ENCODE data around the gene OR4F17.
"Not testable (repeated sequence)": the region's sequence is repeated elsewhere in the genome, so short reads cannot be mapped to it uniquely, and the experiment has no call there.

Gene OR4F17, protein sequence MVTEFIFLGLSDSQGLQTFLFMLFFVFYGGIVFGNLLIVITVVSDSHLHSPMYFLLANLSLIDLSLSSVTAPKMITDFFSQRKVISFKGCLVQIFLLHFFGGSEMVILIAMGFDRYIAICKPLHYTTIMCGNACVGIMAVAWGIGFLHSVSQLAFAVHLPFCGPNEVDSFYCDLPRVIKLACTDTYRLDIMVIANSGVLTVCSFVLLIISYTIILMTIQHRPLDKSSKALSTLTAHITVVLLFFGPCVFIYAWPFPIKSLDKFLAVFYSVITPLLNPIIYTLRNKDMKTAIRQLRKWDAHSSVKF

DNA sequence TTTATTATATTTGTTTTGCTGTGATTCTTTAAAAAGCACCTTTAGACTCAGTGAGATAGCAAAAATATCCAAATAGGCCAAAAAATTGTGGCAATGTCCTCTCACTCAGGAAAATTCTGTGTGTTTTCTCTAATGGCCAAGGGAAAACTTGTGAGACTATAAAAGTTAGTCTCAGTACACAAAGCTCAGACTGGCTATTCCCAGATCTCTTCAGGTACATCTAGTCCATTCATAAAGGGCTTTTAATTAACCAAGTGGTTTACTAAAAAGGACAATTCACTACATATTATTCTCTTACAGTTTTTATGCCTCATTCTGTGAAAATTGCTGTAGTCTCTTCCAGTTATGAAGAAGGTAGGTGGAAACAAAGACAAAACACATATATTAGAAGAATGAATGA lies at the start of gene OR4F17:
Gene OR4F17 (plus strand): TSS at position 301 of the 400 bp plus-strand sequence. CDS start 3,575 bp downstream, outside the sequence.
- DNase-seq = not testable (repeated sequence)

DNA sequence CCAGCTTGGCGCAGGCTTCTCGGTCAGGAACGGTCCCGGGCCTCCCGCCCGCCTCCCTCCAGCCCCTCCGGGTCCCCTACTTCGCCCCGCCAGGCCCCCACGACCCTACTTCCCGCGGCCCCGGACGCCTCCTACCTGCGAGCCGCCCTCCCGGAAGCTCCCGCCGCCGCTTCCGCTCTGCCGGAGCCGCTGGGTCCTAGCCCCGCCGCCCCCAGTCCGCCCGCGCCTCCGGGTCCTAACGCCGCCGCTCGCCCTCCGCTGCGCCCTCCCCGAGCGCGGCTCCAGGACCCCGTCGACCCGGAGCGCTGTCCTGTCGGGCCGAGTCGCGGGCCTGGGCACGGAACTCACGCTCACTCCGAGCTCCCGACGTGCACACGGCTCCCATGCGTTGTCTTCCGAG lies 36.1 kb upstream of the OR4F17 start:
- peak; percentile 12 for DNase-seq

DNA sequence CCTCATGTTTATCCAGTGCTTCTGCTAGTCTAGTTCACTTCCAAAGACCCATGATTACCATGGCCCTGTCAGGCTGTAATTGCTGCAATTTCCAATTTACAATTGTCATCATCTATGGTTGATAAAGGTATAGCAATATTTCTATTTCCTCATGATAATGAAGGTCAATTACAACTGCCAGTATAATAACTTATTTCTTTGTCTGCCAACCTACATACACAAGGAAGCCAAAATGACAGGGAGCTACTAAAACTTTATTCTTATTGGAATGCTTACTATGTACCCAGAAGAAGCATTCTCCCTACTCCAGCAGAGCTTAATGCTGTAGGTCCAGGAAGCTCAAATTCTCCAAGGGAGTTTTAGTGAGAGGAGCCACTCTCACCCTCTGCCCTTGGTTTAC lies 24.0 kb upstream of the OR4F17 start:
- not testable (repeated sequence) for DNase-seq

DNA sequence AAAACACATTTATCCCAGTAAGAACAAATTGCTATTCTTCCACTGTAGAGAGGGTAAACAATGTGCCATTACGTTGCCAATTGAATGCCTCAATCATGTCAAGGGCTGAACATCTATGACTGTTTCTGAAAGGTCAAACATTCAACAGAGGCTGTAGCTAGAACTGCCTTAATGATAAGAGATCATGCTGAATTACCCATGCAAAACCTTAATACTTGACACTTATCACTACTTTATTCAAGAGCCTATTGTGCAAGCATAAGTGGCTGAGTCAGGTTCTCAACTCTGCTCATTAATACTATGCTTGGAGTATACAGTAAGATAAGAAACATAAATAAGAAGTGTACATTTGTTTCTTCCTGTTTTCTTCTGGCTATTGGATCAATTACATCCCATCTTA lies 23.3 kb upstream of the OR4F17 start:
- not testable (repeated sequence) for DNase-seq

DNA sequence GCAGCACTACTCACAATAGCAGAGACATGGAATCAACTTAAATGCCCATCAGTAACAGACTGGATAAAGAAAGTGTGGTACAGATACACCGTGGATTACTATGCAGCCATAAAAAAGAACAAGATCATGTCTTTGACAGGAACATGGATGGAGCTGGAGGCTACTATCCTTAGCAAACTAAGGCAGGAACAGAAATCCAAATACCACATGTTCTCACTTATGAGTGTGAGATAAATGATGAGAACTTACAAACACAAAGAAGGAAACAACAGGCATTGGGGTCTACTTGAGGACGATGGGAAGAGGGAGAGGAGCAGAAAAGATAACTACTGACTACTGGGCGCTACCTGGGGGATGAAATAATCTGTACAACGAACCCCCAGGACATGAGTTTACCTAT lies 16.2 kb upstream of the OR4F17 start:
- not testable (repeated sequence) for DNase-seq

DNA sequence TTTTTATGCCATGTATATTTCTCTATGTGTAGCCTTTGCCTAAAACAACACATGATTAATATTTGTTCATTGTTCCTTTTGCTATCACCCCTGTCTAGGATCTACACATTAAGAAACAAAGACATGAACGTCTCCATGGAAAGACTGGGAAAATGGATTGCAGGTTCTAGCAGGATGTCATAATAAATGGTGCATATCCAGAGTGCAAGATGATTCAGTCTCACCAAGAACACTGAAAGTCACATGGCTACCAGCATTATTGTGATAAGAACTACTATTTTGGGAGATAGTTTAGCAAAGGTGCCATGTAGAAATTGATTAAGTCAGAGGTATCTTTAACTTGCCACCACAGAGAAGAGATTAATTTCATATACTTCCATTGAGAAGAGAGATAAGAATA lies 12.1 kb upstream of the OR4F17 start:
- not testable (repeated sequence) for DNase-seq

DNA sequence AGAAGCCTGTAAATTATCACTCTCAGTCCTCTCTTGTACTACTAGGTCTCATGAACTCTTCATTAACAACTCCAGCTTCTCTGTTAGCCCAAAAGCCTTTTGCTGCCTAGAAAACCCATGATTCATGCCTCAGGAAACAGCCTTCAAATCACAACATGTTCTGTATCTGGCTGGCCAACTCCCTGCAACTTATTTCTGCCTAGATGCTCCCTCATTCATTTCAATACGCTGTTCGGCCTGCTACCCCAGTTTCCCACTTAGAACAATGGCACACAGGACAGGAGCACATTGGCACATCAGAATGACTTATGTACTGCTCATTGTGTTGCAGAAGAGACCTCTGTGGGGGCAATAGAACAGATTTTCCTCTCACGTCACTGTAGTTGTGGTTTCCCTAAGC lies 9.3 kb upstream of the OR4F17 start:
- not testable (repeated sequence) for DNase-seq

DNA sequence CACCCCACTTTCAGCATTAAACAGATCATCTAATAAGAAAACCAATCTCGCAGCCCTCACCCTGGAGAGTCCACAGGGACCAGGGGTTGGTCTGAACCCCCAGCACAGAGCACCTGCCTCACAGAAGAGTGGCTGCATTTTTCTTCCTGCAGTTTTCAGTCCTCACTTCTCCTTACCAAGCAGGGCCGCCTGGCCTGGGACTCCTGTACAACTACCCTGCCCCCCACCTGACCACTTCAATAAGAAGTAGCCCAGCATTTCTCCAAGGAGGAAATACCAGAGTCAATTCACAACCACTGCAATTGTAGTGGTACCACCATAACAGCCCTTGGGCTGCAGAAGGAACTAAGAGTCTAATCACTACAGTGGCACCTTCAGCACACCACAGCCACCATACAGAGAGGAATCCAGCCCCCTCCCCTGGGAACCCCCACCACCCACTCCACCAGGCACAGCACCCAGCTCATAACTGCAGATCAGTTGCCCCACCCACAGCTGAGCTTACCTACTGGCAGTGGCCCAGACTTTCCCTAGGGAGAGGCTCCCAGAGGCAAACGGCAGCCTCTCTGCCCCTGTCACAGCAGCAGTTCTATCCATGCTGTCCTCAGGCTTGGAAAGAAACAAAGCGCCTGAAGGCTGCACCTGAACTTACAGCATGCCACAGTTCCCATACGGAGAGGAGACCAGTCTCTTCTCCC lies 13.7 kb downstream of the OR4F17 start:
- DNase-seq = not testable (repeated sequence)
